Esophagus squamous epithelium (tissue), 4 donors: ENCODE results near the gene RAB11FIP2.

ENCODE experiments used
- POLR2A ChIP-seq, 4 donors: fragments of 450-650 bp; IDR thresholded peaks; one replicate each; pipeline ENCODE4 v1.6.1; 2017; ENCODE audit warnings: antibody characterized with exemption in 4 of 4, mild to moderate bottlenecking in 4 of 4, moderate library complexity in 3 of 4
- TF ChIP-seq, protein P1 (sequence below), 6 experiments: fragments of 450-650 bp in 4 of 6; fragments of 200-600 bp in 2 of 6; sonication (generic) in 2 of 6; IDR thresholded peaks; one replicate each; pipeline ENCODE4 v1.5.1; 2016 to 2019; ENCODE audit warnings: antibody characterized with exemption in 6 of 6, mild to moderate bottlenecking in 4 of 6, moderate library complexity in 4 of 6

- TF ChIP-seq POLR2A (IDR thresholded peaks at IDR 0.05) = no peak
- TF ChIP-seq, protein P1, sequence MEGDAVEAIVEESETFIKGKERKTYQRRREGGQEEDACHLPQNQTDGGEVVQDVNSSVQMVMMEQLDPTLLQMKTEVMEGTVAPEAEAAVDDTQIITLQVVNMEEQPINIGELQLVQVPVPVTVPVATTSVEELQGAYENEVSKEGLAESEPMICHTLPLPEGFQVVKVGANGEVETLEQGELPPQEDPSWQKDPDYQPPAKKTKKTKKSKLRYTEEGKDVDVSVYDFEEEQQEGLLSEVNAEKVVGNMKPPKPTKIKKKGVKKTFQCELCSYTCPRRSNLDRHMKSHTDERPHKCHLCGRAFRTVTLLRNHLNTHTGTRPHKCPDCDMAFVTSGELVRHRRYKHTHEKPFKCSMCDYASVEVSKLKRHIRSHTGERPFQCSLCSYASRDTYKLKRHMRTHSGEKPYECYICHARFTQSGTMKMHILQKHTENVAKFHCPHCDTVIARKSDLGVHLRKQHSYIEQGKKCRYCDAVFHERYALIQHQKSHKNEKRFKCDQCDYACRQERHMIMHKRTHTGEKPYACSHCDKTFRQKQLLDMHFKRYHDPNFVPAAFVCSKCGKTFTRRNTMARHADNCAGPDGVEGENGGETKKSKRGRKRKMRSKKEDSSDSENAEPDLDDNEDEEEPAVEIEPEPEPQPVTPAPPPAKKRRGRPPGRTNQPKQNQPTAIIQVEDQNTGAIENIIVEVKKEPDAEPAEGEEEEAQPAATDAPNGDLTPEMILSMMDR (IDR thresholded peaks at IDR 0.05) = no peak
Observed at GRCh38 chr10:118042827-118043242, 3.9 kb downstream of the RAB11FIP2 start.
